ENCODE results near the gene ATP2A1.

The ATP2A1 gene

GRCh38 chr16:28878083-28878926 lies at the start of gene ATP2A1:
Gene ATP2A1 (plus strand): TSS chr16:28878488. CDS start chr16:28878672, 184 bp downstream.
- DNase-seq (ENCODE audit: low read depth, low spot score) = no peak

- no peak for DNase-seq (ENCODE audit: low read depth, low spot score)
Observed at GRCh38 chr16:28829747-28830146, 48.5 kb upstream of the ATP2A1 start.

GRCh38 chr16:28830531-28830930 lies 47.8 kb upstream of the ATP2A1 start:
- no peak for DNase-seq (ENCODE audit: low read depth, low spot score)

- no peak for DNase-seq (ENCODE audit: low read depth, low spot score)
Observed at GRCh38 chr16:28834349-28834748, 43.9 kb upstream of the ATP2A1 start.

GRCh38 chr16:28834873-28835863 lies 43.1 kb upstream of the ATP2A1 start:
- DNase-seq (ENCODE audit: low read depth, low spot score) = no peak

GRCh38 chr16:28835864-28836760 lies 42.2 kb upstream of the ATP2A1 start:
- no peak for DNase-seq (ENCODE audit: low read depth, low spot score)

GRCh38 chr16:28836761-28837064 lies 41.6 kb upstream of the ATP2A1 start:
- no peak for DNase-seq (ENCODE audit: low read depth, low spot score)

- no peak for DNase-seq (ENCODE audit: low read depth, low spot score)
Observed at GRCh38 chr16:28837672-28838557, 40.4 kb upstream of the ATP2A1 start.

- DNase-seq (ENCODE audit: low read depth, low spot score) = no peak
Observed at GRCh38 chr16:28838558-28838918, 39.8 kb upstream of the ATP2A1 start.

- DNase-seq (ENCODE audit: low read depth, low spot score) = no peak
Observed at GRCh38 chr16:28839004-28839639, 39.2 kb upstream of the ATP2A1 start.

GRCh38 chr16:28839899-28840298 lies 38.4 kb upstream of the ATP2A1 start:
- no peak for DNase-seq (ENCODE audit: low read depth, low spot score)

GRCh38 chr16:28842696-28843095 lies 35.6 kb upstream of the ATP2A1 start:
- DNase-seq (ENCODE audit: low read depth, low spot score) = no peak

GRCh38 chr16:28843766-28844165 lies 34.5 kb upstream of the ATP2A1 start:
- no peak for DNase-seq (ENCODE audit: low read depth, low spot score)

- no peak for DNase-seq (ENCODE audit: low read depth, low spot score)
Observed at GRCh38 chr16:28844226-28844885, 33.9 kb upstream of the ATP2A1 start.

- DNase-seq (ENCODE audit: low read depth, low spot score) = peak; percentile 18
Observed at GRCh38 chr16:28845293-28845692, 33.0 kb upstream of the ATP2A1 start.

- no peak for DNase-seq (ENCODE audit: low read depth, low spot score)
Observed at GRCh38 chr16:28845761-28846079, 32.6 kb upstream of the ATP2A1 start.

GRCh38 chr16:28846080-28846932 lies 32.0 kb upstream of the ATP2A1 start, which contains the start of gene TUFM:
Gene TUFM (minus strand): TSS chr16:28846348. CDS start chr16:28846269, 79 bp downstream.
- peak; percentile 95 for DNase-seq (ENCODE audit: low read depth, low spot score)

GRCh38 chr16:28846933-28847273 lies 31.4 kb upstream of the ATP2A1 start:
- DNase-seq (ENCODE audit: low read depth, low spot score) = no peak

GRCh38 chr16:28858421-28858820 lies 19.9 kb upstream of the ATP2A1 start:
- DNase-seq (ENCODE audit: low read depth, low spot score) = no peak

Measured in activated naive CD8-positive, alpha-beta T cell treated with anti-CD3 and anti-CD28 coated beads, Interleukin-2, amount 50 U/mL, for 16 hours (primary cell).